Right lobe of liver (tissue), 4 donors: Measurements from ENCODE around the gene CDC42EP5.

Experiments
- POLR2A ChIP-seq: fragments of 450-650 bp; IDR thresholded peaks from one replicate; pipeline ENCODE4 v1.6.1; 2017; ENCODE audit warnings: antibody characterized with exemption, mild to moderate bottlenecking
- TF ChIP-seq, protein P1 (sequence below), 4 donors: fragments of 200-600 bp in 3 of 4; fragments of 450-650 bp in 1 of 4; IDR thresholded peaks; one replicate each; pipeline versions ENCODE4 v1.5.1 to v1.8.0; 2016 to 2022; ENCODE audit warnings: antibody characterized with exemption in 4 of 4, mild to moderate bottlenecking in 2 of 4
- donor health status: DM: no; HTN: no; CAD: no.
- donor health status: DM: no; HTN: no; CAD: no.
- donor health status: DM: no; HTN: yes; CAD: no.

DNA sequence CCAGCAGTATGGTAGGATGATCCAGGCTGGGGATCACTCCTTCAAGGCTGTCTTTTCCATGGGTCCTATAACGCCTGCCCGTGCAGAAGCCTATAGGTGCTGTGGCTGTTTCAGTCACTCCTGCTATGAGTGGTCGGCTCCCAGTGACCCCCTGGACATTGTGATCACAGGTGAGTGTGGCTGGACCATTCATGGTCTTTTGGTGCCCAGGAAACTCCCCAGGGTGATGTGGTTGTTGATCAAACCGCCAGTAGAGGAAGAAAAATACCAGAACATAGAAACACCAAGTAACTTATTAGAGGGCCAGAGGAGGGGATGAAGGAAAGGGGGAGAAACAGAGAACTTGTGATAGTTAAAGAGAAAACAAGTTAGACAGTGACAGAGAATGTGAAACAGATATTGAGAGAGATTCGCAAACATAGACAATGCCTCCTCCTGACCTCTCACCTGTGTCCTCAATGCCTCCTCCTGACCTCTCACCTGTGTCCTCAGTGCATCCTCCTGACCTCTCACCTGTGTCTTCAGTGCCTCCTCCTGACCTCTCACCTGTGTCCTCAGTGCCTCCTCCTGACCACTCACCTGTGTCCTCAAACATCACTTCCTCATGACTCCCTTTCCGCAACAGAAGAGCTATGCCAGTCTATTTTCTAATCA lies 48.9 kb upstream of the CDC42EP5 start:
- TF ChIP-seq POLR2A, result no peak
- TF ChIP-seq, protein P1, sequence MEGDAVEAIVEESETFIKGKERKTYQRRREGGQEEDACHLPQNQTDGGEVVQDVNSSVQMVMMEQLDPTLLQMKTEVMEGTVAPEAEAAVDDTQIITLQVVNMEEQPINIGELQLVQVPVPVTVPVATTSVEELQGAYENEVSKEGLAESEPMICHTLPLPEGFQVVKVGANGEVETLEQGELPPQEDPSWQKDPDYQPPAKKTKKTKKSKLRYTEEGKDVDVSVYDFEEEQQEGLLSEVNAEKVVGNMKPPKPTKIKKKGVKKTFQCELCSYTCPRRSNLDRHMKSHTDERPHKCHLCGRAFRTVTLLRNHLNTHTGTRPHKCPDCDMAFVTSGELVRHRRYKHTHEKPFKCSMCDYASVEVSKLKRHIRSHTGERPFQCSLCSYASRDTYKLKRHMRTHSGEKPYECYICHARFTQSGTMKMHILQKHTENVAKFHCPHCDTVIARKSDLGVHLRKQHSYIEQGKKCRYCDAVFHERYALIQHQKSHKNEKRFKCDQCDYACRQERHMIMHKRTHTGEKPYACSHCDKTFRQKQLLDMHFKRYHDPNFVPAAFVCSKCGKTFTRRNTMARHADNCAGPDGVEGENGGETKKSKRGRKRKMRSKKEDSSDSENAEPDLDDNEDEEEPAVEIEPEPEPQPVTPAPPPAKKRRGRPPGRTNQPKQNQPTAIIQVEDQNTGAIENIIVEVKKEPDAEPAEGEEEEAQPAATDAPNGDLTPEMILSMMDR (IDR thresholded peaks at IDR 0.05), result no peak
